ENCODE results near the gene SUMO4.

Gene SUMO4

GRCh38 chr6:149392093-149392492 is 8.0 kb upstream of the SUMO4 start:
- Histone ChIP-seq H3K36me3 (ENCODE audit: insufficient read depth, low read length) (peaks cover 17% of the 10 kb centered on the region), H3K27me3 (ENCODE audit: control insufficient read depth, insufficient read depth, low read length) (no peaks in the 10 kb centered on the region), H3K9ac (ENCODE audit: low read depth, low read length) (no peak overlapping the region), H3K4me1 (ENCODE audit: control insufficient read depth, insufficient read depth, low read length) (peaks cover 3% of the 10 kb centered on the region), H3K4me3 (ENCODE audit: low read length) (no peak overlapping the region), H3K4me2 (ENCODE audit: low read length) (no peak overlapping the region), H3K9me3 (replicated peaks; ENCODE audit: low read length) (no peaks in the 10 kb centered on the region)

GRCh38 chr6:149392535-149392934 is 7.5 kb upstream of the SUMO4 start:
- Histone ChIP-seq H3K36me3 (ENCODE audit: insufficient read depth, low read length) (peaks cover 14% of the 10 kb centered on the region), H3K9me3 (replicated peaks; ENCODE audit: low read length) (no peaks in the 10 kb centered on the region), H3K27me3 (ENCODE audit: control insufficient read depth, insufficient read depth, low read length) (no peaks in the 10 kb centered on the region), H3K4me2 (ENCODE audit: low read length) (no peak overlapping the region), H3K9ac (ENCODE audit: low read depth, low read length) (no peak overlapping the region), H3K4me1 (ENCODE audit: control insufficient read depth, insufficient read depth, low read length) (peaks cover 3% of the 10 kb centered on the region), H3K4me3 (ENCODE audit: low read length) (no peak overlapping the region)

DNA sequence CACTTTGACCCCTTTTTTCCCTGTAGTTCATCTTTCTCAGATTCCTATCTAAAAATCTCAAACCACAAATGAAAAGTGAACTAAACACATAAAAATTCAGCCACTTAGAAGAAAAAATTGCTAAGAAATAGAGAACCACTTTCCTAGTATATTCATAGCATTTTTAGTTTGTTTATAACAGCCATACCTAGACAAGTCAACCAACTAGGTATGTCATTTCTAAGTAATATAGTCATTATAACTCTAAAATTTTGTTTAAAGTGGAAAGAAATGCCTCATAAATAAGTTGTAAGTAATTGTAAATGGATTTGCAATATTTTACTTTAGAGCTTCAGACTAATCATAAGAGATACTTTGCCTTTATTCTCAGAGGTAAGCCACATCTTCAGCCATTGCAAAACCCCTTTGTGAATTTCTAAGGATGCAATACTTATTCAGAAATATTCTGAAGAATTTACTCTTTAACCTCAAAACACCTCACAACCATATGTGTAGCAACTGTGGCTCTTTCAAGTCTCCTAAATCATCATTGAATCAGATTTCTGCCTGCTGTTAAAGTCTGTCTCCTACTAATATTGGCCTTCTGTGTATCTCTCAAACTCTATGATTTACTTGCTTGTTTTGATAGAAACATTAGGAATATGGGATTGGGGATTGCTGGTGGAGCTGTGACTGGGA is 6.9 kb upstream of the SUMO4 start:
- Histone ChIP-seq H3K4me2 (ENCODE audit: low read length) (no peak overlapping the region), H3K4me3 (ENCODE audit: low read length) (no peak overlapping the region), H3K4me1 (ENCODE audit: control insufficient read depth, insufficient read depth, low read length) (peaks cover 3% of the 10 kb centered on the region), H3K9ac (ENCODE audit: low read depth, low read length) (no peak overlapping the region), H3K9me3 (replicated peaks; ENCODE audit: low read length) (no peaks in the 10 kb centered on the region), H3K36me3 (ENCODE audit: insufficient read depth, low read length) (peaks cover 17% of the 10 kb centered on the region), H3K27me3 (ENCODE audit: control insufficient read depth, insufficient read depth, low read length) (no peaks in the 10 kb centered on the region)

- H3K4me2 ChIP-seq (ENCODE audit: low read length), result no peak overlapping the region
- peaks cover under 1% of the 10 kb centered on the region for H3K4me1 ChIP-seq (ENCODE audit: control insufficient read depth, insufficient read depth, low read length)
- H3K9me3 ChIP-seq (replicated peaks; ENCODE audit: low read length), result no peaks in the 10 kb centered on the region
- no peaks in the 10 kb centered on the region for H3K27me3 ChIP-seq (ENCODE audit: control insufficient read depth, insufficient read depth, low read length)
- no peak overlapping the region for H3K4me3 ChIP-seq (ENCODE audit: low read length)
- H3K36me3 ChIP-seq (ENCODE audit: insufficient read depth, low read length), result peaks cover 25% of the 10 kb centered on the region
- no peak overlapping the region for H3K9ac ChIP-seq (ENCODE audit: low read depth, low read length)
These were observed 4.9 kb upstream of the SUMO4 start for GRCh38 chr6:149395185-149395584.

GRCh38 chr6:149397384-149397783 is 2.7 kb upstream of the SUMO4 start:
- Histone ChIP-seq H3K4me3 (ENCODE audit: low read length) (no peak overlapping the region), H3K27me3 (ENCODE audit: control insufficient read depth, insufficient read depth, low read length) (no peaks in the 10 kb centered on the region), H3K9ac (ENCODE audit: low read depth, low read length) (no peak overlapping the region), H3K4me2 (ENCODE audit: low read length) (no peak overlapping the region), H3K36me3 (ENCODE audit: insufficient read depth, low read length) (peaks cover 40% of the 10 kb centered on the region), H3K4me1 (ENCODE audit: control insufficient read depth, insufficient read depth, low read length) (no peaks in the 10 kb centered on the region), H3K9me3 (replicated peaks; ENCODE audit: low read length) (no peaks in the 10 kb centered on the region)

DNA sequence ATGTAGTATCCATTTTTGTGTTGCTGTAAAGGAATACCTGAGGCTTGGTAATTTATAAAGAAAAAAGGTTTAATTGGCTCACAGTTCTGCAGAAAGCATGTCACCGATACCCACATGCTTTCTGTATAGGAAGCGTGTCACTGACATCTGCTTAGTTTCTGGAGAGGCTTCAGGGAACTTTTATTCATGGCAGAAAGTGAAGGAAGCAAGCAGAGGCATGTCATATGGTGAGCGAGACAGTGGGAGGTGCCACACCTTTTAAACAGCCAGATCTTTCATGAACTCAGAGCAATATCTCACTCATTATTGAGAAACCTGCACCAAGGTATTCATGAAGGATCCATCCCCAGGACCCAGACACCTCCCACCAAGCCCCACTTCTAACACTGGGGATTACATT is 3.5 kb downstream of the SUMO4 start:
- Histone ChIP-seq H3K27me3 (ENCODE audit: control insufficient read depth, insufficient read depth, low read length) (no peaks in the 10 kb centered on the region), H3K36me3 (ENCODE audit: insufficient read depth, low read length) (peaks cover 45% of the 10 kb centered on the region), H3K9me3 (replicated peaks; ENCODE audit: low read length) (no peaks in the 10 kb centered on the region), H3K4me2 (ENCODE audit: low read length) (no peak overlapping the region), H3K4me1 (ENCODE audit: control insufficient read depth, insufficient read depth, low read length) (no peaks in the 10 kb centered on the region), H3K4me3 (ENCODE audit: low read length) (no peak overlapping the region), H3K9ac (ENCODE audit: low read depth, low read length) (no peak overlapping the region)

- Histone ChIP-seq H3K36me3 (ENCODE audit: insufficient read depth, low read length) (peaks cover 49% of the 10 kb centered on the region), H3K9ac (ENCODE audit: low read depth, low read length) (no peak overlapping the region), H3K9me3 (replicated peaks; ENCODE audit: low read length) (no peaks in the 10 kb centered on the region), H3K27me3 (ENCODE audit: control insufficient read depth, insufficient read depth, low read length) (no peaks in the 10 kb centered on the region), H3K4me1 (ENCODE audit: control insufficient read depth, insufficient read depth, low read length) (no peaks in the 10 kb centered on the region), H3K4me3 (ENCODE audit: low read length) (no peak overlapping the region), H3K4me2 (ENCODE audit: low read length) (no peak overlapping the region)
These were observed 6.0 kb downstream of the SUMO4 start for GRCh38 chr6:149405823-149406765.

DNA sequence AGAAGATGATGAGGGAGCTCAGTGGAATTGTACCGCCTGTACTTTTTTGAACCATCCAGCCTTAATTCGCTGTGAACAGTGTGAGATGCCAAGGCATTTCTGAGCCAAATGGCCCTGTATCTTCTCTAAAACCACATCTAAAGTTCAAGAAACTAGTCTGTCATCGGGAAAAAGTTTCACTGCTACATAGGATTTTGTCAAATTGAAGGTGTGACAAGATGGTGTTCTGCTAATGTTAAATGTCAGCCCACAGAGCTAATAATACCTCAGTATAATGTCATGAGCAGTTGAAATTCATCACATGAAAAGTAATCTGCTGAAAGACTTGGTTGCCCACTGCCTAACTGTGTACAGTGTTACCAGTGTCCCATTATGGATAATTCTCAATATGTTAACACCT is 9.6 kb downstream of the SUMO4 start:
- H3K9ac ChIP-seq (ENCODE audit: low read depth, low read length), result no peak overlapping the region
- H3K36me3 ChIP-seq (ENCODE audit: insufficient read depth, low read length), result peaks cover 37% of the 10 kb centered on the region
- H3K27me3 ChIP-seq (ENCODE audit: control insufficient read depth, insufficient read depth, low read length), result no peaks in the 10 kb centered on the region
- no peaks in the 10 kb centered on the region for H3K9me3 ChIP-seq (replicated peaks; ENCODE audit: low read length)
- H3K4me1 ChIP-seq (ENCODE audit: control insufficient read depth, insufficient read depth, low read length), result no peaks in the 10 kb centered on the region
- no peak overlapping the region for H3K4me3 ChIP-seq (ENCODE audit: low read length)
- H3K4me2 ChIP-seq (ENCODE audit: low read length), result no peak overlapping the region

- Histone ChIP-seq H3K4me1 (ENCODE audit: control insufficient read depth, insufficient read depth, low read length) (no peaks in the 10 kb centered on the region), H3K9me3 (replicated peaks; ENCODE audit: low read length) (no peaks in the 10 kb centered on the region), H3K4me2 (ENCODE audit: low read length) (no peak overlapping the region), H3K36me3 (ENCODE audit: insufficient read depth, low read length) (peaks cover 31% of the 10 kb centered on the region), H3K27me3 (ENCODE audit: control insufficient read depth, insufficient read depth, low read length) (no peaks in the 10 kb centered on the region), H3K4me3 (ENCODE audit: low read length) (no peak overlapping the region), H3K9ac (ENCODE audit: low read depth, low read length) (no peak overlapping the region)
These were observed 10.5 kb downstream of the SUMO4 start for GRCh38 chr6:149410557-149410956.

- Histone ChIP-seq H3K36me3 (ENCODE audit: insufficient read depth, low read length) (peaks cover 25% of the 10 kb centered on the region), H3K9ac (ENCODE audit: low read depth, low read length) (no peak overlapping the region), H3K4me3 (ENCODE audit: low read length) (no peak overlapping the region), H3K27me3 (ENCODE audit: control insufficient read depth, insufficient read depth, low read length) (no peaks in the 10 kb centered on the region), H3K4me1 (ENCODE audit: control insufficient read depth, insufficient read depth, low read length) (no peaks in the 10 kb centered on the region), H3K9me3 (replicated peaks; ENCODE audit: low read length) (no peaks in the 10 kb centered on the region), H3K4me2 (ENCODE audit: low read length) (no peak overlapping the region)
These were observed 13.9 kb downstream of the SUMO4 start for GRCh38 chr6:149414009-149414408.

DNA sequence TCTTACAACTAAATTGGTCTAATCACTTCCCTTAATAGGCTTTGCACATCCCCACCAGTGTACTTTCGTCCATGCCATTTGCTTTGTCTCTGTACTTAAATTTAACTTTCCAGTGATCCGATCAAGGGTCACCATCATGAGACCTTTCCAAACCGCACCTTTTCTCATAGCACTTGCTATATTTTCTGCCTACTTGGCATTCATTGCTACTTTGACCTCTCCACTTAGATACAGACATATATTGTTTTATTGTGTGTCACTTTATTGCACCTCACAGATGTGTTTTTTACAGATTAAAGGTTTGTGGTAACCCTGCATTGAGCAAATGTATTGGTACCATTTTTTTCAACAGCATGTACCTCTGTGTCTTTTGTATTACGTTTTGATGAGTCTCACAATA is 14.8 kb downstream of the SUMO4 start:
- Histone ChIP-seq H3K4me1 (ENCODE audit: control insufficient read depth, insufficient read depth, low read length) (no peaks in the 10 kb centered on the region), H3K9me3 (replicated peaks; ENCODE audit: low read length) (no peaks in the 10 kb centered on the region), H3K4me3 (ENCODE audit: low read length) (no peak overlapping the region), H3K4me2 (ENCODE audit: low read length) (no peak overlapping the region), H3K9ac (ENCODE audit: low read depth, low read length) (no peak overlapping the region), H3K36me3 (ENCODE audit: insufficient read depth, low read length) (peaks cover 17% of the 10 kb centered on the region), H3K27me3 (ENCODE audit: control insufficient read depth, insufficient read depth, low read length) (no peaks in the 10 kb centered on the region)
